Mesothelial cell of epicardium (in vitro differentiated cells): ENCODE data around the gene SYT1. TPM values are rescaled to one million over a fixed set of nuclear protein-coding genes. Genes with fewer than 3 reads are reported as not detected.
"Not testable (repeated sequence)": the region's sequence is repeated elsewhere in the genome, so short reads cannot be mapped to it uniquely, and the experiment has no call there.

Experiments
- DNase-seq, 2 experiments: peaks; one replicate each; pipeline ENCODE4 v3.0.0; 2021; ENCODE audit warnings: low spot score in 2 of 2; ENCODE audit not compliant: unreplicated experiment in 2 of 2
- H3K27ac Mint-ChIP-seq: 2 replicates; pipeline ENCODE4 v1.8.0; 2021; ENCODE audit warnings: mixed read lengths
- H3K27me3 Mint-ChIP-seq: 2 replicates; pipeline ENCODE4 v1.8.0; 2021; ENCODE audit warnings: low read depth, mixed read lengths
- H3K36me3 Mint-ChIP-seq: 2 replicates; pipeline ENCODE4 v1.8.0; 2021; ENCODE audit warnings: mixed read lengths
- H3K4me1 Mint-ChIP-seq: 2 replicates; pipeline ENCODE4 v1.8.0; 2021; ENCODE audit warnings: mixed read lengths
- H3K4me3 Mint-ChIP-seq: 2 replicates; pipeline ENCODE4 v1.8.0; 2021; ENCODE audit warnings: mild to moderate bottlenecking, moderate library complexity, mixed read lengths
- H3K9me3 Mint-ChIP-seq: 2 replicates; pipeline ENCODE4 v1.8.0; 2021; ENCODE audit warnings: mixed read lengths
- CTCF ChIP-seq: fragments of 200-600 bp; sonication (generic); IDR thresholded peaks from one replicate; pipeline ENCODE4 v1.5.0; 2021; ENCODE audit warnings: antibody characterized with exemption; ENCODE audit not compliant: unreplicated experiment
- total RNA-seq: library from RNA; stranded (reverse); gene quantifications from 3 replicates; pipeline ENCODE4 v1.2.1, GENCODE V29; 2021

Gene SYT1
- total RNA-seq, 1 donor from 2014 or later, result 13.6 TPM

DNA sequence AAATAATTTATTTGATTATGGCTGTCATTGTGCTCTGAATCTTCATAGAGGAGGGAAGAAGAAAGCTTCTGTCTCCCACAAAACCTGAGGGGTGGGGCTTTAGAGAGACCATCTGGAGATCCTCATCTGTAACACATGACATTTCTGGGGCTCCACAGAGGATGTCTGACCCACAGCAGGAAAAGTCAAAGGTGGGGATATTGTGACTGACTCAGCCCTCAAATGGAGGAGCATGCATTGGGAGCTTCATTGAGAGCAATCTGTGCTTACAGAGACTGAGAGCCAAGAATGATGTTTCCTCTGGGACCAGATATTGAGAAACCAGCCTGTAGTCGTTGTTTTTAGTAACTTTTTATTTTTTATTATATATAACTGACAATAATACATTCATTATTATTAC lies 158.7 kb downstream of the SYT1 start:
- Mint-ChIP-seq H3K4me3 (no peak overlapping the region), H3K27me3 (no peaks in the 10 kb centered on the region), H3K27ac (no peak overlapping the region), H3K36me3 (no peaks in the 10 kb centered on the region), H3K4me1 (peaks cover 5% of the 10 kb centered on the region), H3K9me3 (no peaks in the 10 kb centered on the region)
- no peak for DNase-seq
- no peak for TF ChIP-seq CTCF

- Mint-ChIP-seq H3K4me1 (peaks cover 5% of the 10 kb centered on the region), H3K4me3 (no peak overlapping the region), H3K9me3 (no peaks in the 10 kb centered on the region), H3K36me3 (no peaks in the 10 kb centered on the region), H3K27me3 (no peaks in the 10 kb centered on the region), H3K27ac (no peak overlapping the region)
- DNase-seq, result no peak
- no peak for TF ChIP-seq CTCF
Observed at GRCh38 chr12:79023784-79024183, 159.2 kb downstream of the SYT1 start.

- peaks cover 5% of the 10 kb centered on the region for H3K9me3 Mint-ChIP-seq
- peaks cover 2% of the 10 kb centered on the region for H3K4me1 Mint-ChIP-seq
- TF ChIP-seq CTCF, result no peak
- H3K4me3 Mint-ChIP-seq, result no peak overlapping the region
- no peaks in the 10 kb centered on the region for H3K27me3 Mint-ChIP-seq
- peaks cover 2% of the 10 kb centered on the region for H3K36me3 Mint-ChIP-seq
- no peak overlapping the region for H3K27ac Mint-ChIP-seq
- DNase-seq, result no peak
Observed at GRCh38 chr12:79033788-79034187, 169.2 kb downstream of the SYT1 start.

- not testable (repeated sequence) for H3K27me3 Mint-ChIP-seq, H3K36me3 Mint-ChIP-seq, H3K9me3 Mint-ChIP-seq, H3K27ac Mint-ChIP-seq, H3K4me1 Mint-ChIP-seq, DNase-seq
- H3K4me3 Mint-ChIP-seq, result peak overlapping the region; percentile 74
Observed at GRCh38 chr12:79044748-79045147, 180.2 kb downstream of the SYT1 start.

DNA sequence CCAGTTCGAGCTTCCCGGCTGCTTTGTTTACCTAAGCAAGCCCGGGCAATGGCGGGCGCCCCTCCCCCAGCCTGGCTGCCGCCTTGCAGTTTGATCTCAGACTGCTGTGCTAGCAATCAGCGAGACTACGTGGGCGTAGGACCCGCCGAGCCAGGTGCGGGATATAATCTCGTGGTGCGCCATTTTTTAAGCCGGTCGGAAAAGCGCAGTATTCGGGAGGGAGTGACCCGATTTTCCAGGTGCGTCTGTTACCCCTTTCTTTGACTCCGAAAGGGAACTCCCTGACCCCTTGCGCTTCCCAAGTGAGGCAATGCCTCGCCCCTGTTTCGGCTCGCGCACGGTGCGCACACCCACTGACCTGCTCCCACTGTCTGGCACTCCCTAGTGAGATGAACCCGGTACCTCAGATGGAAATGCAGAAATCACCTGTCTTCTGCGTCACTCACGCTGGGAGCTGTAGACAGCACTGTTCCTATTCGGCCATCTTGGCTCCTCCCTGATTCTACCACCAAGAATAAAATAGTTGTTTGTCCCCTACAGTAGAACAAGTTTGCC lies 180.7 kb downstream of the SYT1 start:
- Mint-ChIP-seq H3K27ac (peak overlapping the region; percentile 66), H3K4me3 (peak overlapping the region; percentile 74)

GRCh38 chr12:79046021-79046420 lies 181.4 kb downstream of the SYT1 start:
- H3K27me3 Mint-ChIP-seq, result no peaks in the 10 kb centered on the region
- DNase-seq, result no peak
- no peak overlapping the region for H3K27ac Mint-ChIP-seq
- H3K4me3 Mint-ChIP-seq, result peak overlapping the region; percentile 74
- H3K9me3 Mint-ChIP-seq, result no peaks in the 10 kb centered on the region
- no peaks in the 10 kb centered on the region for H3K36me3 Mint-ChIP-seq
- H3K4me1 Mint-ChIP-seq, result peaks cover 3% of the 10 kb centered on the region
- TF ChIP-seq CTCF, result no peak

More for the DNA sequence above, 180.7 kb downstream of the SYT1 start:
- not testable (repeated sequence) for H3K4me1 Mint-ChIP-seq, H3K27me3 Mint-ChIP-seq, DNase-seq, H3K36me3 Mint-ChIP-seq, H3K9me3 Mint-ChIP-seq

GRCh38 chr12:79048962-79049361 lies 184.4 kb downstream of the SYT1 start:
- Mint-ChIP-seq H3K27me3 (no peaks in the 10 kb centered on the region), H3K4me1 (peaks cover 3% of the 10 kb centered on the region), H3K36me3 (peaks cover 2% of the 10 kb centered on the region), H3K9me3 (no peaks in the 10 kb centered on the region), H3K4me3 (no peak overlapping the region), H3K27ac (no peak overlapping the region)
- no peak for DNase-seq
- TF ChIP-seq CTCF, result no peak
